Globus pallidus (tissue), 1 donor: Measurements from ENCODE around the gene EFEMP2.
"Not testable (repeated sequence)": the region's sequence is repeated elsewhere in the genome, so short reads cannot be mapped to it uniquely, and the experiment has no call there.

Source experiments
- DNase-seq: peaks from one replicate; pipeline ENCODE4 v3.0.0-alpha.2; 2015; ENCODE audit warnings: low spot score

Gene EFEMP2

DNA sequence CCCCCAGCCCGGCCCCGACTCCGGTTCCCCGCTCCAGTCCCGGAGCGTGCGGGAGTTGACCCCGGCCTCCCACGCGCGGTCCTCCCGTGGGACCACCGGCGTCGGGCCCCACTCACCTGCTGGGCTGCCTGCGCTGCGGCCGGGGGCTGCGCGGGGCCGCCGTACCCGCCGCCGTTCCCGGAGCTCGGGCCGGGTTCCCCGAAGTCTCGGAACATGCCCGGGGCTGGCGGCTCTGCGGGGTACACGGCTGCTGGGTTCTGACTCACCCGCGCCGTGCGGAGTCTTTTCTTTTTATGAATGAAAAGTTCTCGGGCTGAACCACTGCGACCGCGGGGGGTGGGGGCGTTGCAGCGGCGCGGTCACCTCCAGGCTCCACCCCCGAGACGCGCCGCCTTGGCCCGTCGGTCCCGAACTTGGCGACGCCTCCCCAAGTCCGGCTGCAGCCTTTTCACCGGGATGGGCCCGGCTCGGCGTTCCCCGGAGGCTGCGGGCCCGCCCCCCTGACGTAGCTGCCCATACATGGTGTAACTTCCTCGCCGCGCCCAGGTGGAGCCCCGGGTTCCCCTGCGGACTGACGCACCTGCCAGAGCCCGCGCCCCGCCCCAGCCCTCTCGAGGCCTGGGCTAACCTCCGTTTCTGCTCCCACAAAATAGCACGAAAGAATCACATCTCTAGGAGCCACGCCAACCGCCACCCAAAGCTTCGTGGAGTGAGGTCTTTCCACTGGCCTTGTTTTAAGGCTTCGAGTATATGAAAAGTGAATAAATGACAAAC lies 27.7 kb upstream of the EFEMP2 start, which contains the start of gene FOSL1:
TSS of gene FOSL1 (minus strand) at position 264 of the 774 bp plus-strand sequence. CDS start at position 215, 49 bp downstream.
- DNase-seq, result no peak

DNA sequence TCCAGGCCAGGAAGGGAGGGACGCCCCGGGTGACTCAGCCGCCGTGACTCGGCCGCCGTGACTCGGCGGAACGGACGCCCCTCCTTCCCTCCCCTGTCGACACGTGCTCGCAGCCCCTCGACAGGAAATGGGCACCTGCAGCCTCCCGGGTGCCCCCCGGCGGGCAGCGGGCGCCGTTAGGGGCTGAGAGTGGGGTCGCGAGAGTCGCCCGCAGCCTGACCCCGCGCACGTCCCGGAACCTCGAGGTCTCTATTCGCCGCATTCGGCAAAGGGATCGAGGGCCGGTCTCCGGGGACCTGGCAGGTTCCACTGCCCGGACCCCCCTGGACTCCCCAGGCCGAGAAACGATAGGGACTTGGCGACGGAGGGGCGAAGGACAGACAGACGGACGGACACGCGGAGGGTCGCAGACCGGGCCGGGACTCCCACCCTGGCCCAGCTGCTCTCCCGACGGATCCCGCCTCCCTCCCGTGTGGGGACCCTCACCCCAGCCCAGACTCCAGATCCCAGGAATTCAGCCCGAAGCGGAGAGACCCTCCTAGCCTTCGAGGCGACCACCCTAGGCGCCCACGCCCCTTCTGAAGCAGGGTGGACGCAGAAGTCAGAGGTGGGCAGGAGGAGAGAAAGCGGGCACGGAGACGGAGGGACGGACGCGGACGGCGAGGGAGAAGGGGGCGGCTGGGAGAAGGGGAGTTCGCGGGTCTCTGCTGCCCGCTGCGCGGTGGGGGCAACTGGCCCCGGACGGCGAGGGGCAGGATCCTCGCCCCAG lies 26.9 kb upstream of the EFEMP2 start:
- DNase-seq, result no peak

DNA sequence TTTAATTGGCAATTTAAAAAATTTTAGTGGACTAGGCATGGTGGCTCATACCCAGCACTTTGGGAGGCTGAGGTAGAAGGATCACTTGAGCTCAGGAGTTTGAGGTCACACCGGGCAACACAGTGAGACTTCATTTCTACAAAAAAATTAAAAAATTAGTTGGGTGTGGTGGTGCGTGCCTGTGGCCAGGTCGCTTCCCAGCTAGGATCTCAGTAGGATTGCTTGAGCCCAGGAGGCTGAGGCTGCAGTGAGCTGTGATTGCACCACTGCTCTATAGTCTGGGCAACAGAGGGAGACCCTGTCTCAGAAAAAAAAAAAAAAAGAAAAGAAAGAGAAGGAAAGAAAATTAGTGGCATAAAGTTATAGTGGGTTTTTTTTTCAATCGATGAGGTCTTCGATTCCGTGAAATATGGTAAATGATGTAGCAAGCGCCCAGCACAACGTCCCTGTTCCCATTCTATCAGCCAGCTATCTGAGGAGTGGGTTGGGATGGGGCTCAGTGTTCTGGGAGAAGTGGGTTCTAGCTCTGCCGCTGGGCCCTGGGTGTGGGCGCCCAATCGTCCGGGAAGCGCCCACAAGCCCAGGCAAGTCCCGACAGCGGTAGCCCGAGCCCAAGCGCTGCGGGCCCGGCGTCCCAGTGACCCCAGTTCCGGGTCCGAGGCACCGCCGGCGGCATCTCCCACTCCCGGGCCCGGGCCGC lies 26.2 kb upstream of the EFEMP2 start:
- DNase-seq, result no peak

DNA sequence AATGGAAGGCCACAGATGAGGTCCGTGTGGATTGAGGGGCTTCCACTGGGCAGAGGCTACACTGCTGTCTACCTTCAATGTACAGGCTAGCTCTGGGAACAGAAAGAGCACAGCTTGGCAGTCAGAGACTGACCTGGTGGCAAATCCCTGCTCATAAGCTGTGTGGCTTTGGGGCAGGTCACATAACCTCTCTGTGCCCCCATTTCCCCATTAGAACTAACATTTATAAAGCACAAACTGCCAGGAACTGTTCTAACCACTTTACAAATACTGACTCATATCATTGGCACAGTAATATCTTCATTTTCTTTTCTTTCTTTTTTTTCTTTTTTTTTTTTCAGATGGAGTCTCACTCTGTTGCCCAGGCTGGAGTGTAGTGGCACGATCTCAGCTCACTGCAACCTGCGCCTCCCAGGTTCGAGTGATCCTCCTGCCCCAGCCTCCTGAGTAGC lies 24.4 kb upstream of the EFEMP2 start:
- no peak for DNase-seq

DNA sequence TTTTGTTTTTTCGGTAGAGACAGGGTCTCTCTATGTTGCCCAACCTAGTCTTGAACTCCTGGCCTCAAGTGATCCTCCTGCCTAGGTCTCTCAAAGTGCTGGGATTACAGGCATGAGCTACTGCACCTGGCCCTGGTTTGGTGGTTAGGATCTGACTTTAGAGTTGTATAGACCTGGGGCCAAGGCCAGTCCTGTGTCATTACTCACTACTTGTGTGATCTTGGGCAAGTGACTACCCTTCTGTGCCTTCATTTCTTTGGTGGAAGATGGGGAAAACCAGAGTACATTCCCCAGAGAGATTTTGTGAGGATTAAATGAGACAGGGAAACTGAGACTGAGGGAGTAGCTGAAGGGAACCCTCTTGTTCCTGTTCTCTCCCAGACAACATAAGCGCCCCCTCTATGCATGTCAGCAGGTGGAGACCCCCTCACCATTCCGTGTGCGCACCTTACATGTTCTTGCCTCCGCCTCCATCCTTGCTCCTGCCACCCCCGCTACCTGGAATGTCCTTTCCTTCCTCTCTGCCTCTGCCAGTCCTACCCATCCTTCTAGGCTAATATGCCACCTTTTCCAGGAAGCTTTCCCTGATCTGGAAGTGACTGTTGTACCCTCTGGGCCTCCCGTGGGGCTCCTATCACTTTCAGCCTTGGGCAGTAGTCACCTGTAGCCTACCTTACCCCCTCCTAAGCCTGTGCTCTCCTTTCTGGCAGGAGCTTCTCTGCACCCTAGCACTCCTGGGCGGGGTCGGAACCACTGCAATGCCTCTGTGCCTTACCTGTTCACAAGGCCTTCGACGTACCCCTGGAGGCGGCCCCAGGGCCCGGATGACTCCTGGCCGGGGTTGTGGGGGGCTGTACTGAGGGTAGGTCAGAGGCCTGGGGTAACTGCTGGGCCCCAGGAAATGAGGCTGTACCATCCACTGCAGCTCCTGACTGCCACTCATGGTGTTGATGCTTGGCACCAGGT lies 23.7 kb upstream of the EFEMP2 start:
- DNase-seq, result no peak

DNA sequence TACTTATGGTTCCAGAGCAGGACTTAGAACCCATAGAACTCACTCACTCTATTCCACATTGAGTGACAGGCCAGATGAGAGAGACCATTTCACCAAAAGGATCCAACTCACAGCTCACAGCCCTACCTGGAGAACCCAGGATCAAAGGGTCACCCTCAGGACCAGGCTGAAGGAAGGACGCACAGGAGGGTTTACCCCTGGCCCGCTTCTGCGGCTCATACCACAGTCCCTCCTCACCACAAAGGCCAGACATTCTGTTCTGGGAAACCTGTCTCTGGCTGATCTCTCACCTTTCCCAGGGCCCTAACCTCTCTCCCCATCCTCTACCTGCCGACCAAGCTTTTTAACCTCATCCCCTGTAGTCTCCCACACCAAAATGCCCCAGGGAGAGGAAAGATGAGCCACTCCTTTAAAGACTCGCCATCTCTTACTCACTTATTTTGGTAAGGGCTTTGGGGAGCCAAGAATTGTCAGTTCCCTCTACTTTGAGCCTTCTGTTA lies 22.9 kb upstream of the EFEMP2 start:
- DNase-seq, result no peak

DNA sequence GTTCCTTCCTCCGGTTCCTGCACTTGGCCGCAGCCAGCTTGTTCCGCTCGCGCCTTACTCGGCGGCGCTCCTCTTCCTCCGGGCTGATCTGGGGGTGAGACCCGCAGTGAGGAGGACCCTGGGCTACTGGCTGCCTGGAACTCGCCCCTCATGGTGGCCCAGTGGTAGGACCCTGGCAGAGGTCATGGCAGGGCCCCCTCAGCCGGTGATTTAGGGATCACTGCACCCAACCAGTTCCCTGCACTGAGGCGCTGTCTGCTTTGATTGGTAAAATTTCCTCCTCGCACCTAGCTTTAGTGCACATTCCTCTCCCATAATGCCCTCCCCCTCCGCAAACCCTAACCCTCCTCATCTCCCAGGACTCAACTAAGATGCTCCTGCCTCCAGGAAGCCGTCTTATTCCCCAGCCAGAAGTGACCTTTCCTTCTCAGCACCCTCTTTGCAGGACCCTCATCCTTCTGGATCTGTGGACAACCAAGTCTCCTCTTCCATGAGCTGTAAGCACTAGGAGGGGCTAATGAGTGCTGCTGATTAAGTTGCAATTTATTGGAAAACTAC lies 21.5 kb upstream of the EFEMP2 start:
- DNase-seq, result no peak

DNA sequence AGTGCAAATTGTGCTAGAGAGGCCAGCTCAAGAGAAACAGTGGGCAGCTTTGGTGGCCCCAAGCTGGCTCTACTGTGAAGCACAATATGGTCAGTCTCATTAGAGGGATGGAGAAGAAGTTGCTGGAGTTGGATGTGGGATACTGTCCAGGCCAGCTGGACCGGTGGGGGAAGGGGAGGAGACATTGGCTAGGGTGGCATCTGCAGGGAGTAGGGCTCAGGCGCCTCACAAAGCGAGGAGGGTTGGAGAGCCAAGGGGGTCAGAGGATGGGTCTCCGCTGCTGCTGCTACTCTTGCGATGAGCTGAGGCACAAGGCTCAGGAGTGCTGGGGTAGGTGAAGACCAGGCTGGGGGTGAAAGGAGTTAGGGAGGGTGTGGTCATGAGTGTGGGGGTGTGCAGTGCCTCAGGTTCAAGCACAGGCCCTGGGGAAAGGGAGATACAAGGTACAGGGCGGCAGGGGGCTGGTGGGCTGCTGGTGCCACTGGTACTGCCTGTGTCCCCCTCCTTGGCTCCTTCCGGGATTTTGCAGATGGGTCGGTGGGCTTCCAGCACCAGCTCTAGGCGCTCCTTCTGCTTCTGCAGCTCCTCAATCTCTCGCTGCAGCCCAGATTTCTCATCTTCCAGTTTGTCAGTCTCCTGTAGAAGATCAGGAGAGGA lies 20.2 kb upstream of the EFEMP2 start:
- DNase-seq, result no peak

DNA sequence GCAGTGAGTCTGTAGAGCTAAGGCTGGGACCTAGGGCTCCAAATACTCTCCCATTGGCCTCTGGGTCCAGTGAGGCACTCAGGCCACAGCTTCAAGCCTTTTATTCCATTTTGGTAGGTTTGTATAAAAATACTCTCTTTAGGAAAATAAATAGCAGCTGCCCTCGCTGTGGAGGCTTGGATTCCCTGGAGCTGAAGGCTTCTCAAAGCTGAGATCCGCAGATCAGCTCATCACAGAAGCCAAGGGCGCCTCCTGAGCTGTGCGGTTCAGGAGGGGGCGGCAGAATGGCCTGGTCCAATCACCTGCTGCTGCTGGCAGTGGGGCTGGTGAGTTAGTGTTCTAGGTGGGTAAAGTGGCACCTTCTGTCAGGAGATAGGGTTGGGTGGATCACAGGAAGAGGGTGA lies 19.5 kb upstream of the EFEMP2 start:
- not testable (repeated sequence) for DNase-seq

DNA sequence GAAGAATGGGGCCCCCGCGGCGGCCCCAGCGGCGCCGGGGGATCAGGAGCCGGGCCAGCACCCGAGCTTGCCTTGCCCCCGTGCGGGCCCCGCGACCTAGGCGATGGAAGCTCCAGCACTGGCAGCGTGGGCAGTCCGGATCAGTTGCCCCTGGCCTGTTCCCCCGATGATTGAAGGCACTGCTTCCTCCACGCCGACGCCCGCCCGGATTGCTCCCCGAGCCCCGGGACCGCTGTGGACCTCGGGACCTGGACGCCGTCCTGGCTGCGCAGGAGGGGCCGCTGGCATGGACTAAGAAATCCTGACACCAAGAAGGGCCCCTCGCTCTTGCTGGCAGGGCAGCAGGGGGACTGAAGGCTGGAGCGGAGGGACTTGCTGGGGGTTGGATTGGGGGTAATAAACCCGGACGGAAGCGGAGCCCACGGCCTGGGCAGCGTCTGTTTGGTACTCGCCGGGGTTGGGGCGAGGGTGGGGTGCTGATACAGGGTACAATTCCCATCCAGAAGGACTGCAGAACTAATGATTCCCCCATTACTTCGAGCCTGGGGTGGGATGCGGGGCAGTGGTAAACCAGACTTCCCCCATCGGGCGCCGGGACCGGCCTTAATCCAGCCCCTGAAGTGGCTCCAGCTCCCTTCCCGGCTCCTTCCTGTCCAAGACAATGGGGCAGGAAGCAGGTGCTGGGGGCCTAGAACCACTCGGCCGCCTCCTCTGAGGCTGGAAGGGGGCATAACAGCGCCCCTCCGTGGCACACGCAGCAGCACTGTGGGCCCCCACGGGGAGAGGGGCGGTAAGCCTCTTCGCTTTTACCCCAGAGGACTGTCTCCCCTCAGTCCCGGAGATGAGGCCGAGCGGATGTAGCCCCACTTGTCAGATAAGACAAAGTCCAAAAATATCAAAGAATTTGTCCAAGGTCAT lies 18.9 kb upstream of the EFEMP2 start:
- no peak for DNase-seq

DNA sequence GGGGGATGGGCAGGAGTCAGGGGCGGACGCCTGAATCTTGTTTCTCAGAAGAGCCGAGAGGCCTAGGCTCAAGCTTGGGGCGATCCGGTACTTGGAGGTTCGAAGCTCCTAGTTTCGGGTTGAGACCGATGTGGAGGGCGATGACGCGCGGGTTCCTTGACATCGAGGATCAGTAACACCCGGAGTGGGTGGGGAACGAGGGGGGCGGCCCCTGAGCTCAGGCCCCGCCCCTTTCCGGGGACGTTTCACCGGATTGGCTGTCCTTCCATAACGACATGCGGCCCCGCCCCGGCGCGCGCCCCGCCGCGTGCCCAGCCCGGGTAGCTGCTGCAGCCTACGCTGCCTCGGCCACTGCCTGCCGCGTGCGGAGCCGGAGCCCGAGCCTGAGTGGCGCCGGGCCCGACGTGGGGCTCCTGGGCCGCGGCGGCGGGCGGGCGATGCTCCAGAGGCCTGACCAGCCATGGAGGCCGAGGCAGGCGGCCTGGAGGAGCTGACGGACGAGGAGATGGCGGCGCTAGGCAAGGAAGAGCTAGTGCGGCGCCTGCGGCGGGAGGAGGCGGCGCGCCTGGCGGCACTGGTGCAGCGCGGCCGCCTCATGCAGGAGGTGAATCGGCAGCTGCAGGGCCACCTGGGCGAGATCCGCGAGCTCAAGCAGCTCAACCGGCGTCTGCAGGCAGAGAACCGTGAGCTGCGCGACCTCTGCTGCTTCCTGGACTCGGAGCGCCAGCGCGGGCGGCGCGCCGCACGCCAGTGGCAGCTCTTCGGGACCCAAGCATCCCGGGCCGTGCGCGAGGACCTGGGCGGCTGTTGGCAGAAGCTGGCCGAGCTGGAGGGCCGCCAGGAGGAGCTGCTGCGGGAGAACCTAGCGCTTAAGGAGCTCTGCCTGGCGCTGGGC lies 18.0 kb upstream of the EFEMP2 start, which contains the start of gene CCDC85B:
TSS of gene CCDC85B (plus strand) at position 350 of the 895 bp plus-strand sequence. CDS start at position 461, 111 bp downstream.
- peak; percentile 97 for DNase-seq

DNA sequence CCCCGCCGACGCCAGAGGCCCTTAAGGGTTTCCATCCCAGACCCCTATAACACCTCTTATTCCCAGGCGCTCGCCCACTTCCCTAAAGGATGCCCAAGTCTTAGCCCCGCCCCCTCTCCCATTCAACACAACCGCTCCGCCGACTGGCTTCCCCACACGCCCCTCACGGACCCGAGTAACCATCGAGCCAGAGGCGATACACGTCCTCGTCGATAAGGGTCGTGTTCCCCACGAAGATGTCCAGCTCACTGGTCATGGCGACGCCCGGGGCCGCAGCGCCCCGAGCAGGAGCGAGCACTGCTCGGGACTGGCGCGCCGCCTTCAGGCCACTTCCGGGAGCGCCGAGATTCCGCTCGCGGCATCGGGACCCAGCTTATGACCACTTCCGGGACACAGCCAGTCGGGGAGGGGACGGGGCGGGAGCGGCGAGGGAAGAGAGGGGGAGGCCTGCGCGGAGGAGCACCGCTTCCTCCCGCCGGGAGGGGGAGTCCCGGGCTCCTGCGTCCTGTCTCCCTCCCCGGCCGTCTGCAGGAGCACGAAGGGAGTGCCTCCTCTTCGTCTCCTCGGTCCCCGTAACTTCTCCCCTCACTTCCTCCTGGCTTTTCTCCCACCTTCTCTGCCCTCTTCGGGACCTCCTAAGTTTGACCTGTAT lies 15.7 kb upstream of the EFEMP2 start, which contains the start of gene FIBP:
TSS of gene FIBP (minus strand) at position 309 of the 652 bp plus-strand sequence. CDS start at position 256, 53 bp downstream.
- DNase-seq, result peak; percentile 98

DNA sequence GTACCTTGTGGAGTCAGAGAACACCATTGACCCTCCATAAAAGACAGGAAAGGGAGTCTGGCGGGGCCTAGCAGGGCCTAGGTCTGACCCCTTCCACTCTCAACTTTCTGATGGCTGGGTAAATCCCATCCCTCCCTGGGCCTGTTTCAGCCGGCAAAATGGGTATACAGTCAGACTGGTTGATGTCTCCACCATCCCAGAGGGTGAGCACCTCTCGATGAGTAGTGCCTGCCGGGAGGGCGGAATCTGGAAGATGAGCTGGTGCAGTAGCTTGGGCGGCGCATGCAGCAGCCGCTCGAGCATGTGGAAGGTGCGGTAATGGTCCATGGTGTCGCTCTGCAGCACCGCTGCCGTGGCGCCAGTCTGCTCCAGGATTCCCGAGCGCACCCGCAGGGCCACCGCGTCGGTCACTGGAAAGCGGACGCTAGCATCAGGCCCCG lies 15.1 kb upstream of the EFEMP2 start:
- DNase-seq, result no peak

DNA sequence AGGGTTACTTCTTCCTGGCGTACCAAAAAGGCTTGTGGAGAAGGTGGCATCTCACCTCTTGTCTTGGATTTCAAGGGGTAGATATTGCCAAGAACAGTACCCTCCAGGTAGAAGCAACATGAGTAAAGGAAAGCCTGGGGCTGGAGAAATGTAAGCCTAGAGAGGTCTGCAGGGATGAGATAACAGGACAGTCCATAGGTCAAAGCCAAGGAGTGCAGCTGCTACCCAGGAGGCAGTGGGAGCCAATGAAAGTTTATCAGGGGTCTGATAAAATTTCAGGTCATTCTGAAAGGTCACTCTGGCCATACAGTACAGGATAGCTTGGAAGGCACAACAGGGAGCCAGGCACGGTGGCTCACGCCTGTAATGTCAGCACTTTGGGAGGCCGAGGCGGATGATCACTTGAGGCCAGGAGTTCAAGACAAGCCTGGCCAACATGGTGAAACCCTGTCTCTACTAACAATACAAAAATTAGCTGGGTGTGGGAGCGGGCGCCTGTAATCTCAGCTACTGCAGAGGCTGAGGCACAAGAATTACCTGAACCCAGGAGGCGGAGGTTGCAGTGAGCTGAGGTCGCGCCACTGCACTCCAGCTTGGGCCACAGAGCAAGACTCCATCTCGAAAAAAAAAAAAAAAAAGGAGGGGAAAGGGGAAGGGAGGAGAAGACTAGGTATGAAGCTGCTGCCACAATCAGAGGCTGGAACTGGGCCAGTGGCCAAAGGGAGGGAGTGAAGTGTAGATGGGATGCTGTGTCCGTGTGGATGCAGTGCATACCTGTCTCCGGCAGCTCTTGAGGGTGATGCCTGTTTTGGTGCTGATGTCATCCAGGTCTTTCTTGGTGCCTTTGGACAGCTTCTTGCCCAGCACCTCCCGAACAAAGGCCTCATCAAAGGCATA lies 14.5 kb upstream of the EFEMP2 start:
- no peak for DNase-seq

DNA sequence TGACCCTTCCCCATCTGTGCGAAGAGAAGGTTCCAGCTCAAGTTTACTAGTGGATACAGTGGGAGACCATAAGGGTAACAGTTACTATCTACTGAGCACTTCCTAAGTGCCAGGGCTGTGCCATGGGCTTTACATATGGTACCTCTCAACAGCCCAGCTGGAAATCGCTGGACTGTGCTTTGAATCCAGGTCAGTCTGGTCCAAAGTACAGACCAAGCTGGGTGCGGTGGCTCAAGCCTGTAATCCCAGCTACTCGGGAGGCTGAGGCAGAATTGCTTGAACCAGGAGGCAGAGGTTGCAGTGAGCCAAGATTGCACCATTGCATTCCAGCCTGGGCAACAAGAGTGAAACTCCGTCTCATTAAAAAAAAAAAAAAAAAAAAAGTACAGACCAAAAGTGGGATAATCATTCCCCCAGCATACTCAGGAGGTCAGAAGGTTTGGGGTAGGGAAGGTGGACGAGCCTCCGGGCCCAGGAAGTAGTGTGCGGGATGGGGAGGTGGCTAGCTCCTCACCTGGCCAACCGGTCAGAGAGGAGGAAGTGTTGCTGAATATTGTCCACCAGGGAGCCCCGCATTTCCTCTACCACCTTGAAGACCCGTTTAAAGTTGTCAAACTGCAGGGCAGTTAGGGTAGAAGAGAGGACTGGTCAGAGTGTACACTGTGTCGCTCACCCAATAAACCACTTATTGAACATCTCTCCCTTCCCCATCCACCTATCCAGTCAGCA lies 13.4 kb upstream of the EFEMP2 start:
- no peak for DNase-seq

DNA sequence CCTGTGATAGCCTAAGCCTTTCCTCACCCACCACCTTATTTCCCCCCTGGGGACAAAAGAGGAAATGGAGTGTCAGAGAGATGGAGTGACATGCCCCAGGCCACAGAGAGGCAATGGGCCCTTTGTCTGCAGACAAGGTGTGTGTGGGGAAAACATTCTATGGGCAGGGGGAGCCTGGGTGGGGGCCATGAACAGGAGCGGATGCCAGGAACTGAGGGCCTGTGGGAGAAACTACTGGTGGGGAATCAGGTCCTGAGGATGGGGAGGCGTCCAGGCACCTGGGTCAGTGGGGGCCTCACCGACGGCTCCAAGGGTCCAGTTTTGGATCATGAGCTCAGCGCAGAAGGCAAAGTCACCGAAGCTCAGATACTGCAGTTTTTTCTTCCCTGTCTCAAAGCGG lies 12.6 kb upstream of the EFEMP2 start:
- DNase-seq, result no peak
